Measurements from ENCODE around the gene SRRM1. TPM values are rescaled to one million over a fixed set of nuclear protein-coding genes. Genes with fewer than 3 reads are reported as not detected.

The SRRM1 gene
- total and polyA plus RNA-seq, 9 of the 15 experiments (the other 6 are each of a cell fraction or from before 2014, with no cell fraction given), result 54.5 to 268 (median 115) TPM

DNA sequence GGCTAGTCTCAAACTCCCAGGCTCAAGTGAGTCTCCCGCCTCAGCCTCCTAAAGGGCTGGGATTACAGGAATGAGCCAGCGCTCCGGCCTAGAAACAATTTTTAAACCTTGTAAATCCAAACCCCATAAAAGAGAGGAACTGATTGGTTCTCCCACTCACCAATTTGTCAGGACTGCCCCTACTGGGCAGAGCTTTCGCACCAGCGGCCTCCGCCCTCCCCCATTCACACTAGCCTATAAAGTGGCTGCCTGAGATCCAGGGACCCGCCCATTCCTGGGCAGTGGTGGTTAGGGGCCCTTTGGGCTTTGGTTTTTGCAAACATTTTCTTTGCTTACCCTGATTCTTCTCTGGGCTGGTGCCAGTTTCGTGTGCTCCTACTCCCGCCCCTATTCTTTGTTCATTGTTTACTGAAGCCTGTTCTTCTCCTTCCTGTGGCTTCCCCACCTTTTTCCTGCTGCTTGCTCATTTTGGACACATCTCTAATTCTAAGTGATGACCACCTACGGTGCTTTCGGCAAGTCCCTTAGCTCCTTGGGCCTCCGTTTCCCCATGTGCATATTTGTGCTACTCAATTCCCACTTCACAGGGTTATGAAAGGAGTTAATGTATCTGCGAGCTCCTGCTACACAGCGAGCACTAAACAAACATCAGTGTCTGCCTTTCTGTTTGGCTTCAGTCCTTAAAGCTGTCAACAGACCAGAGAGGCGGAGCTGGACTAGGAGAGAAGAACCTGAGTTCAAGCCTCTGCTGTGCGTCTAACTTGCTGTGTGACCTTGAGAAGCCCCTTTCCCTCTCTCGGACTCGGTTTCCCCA is 62.4 kb downstream of the SRRM1 start (continued):
- TF ChIP-seq, protein P1, sequence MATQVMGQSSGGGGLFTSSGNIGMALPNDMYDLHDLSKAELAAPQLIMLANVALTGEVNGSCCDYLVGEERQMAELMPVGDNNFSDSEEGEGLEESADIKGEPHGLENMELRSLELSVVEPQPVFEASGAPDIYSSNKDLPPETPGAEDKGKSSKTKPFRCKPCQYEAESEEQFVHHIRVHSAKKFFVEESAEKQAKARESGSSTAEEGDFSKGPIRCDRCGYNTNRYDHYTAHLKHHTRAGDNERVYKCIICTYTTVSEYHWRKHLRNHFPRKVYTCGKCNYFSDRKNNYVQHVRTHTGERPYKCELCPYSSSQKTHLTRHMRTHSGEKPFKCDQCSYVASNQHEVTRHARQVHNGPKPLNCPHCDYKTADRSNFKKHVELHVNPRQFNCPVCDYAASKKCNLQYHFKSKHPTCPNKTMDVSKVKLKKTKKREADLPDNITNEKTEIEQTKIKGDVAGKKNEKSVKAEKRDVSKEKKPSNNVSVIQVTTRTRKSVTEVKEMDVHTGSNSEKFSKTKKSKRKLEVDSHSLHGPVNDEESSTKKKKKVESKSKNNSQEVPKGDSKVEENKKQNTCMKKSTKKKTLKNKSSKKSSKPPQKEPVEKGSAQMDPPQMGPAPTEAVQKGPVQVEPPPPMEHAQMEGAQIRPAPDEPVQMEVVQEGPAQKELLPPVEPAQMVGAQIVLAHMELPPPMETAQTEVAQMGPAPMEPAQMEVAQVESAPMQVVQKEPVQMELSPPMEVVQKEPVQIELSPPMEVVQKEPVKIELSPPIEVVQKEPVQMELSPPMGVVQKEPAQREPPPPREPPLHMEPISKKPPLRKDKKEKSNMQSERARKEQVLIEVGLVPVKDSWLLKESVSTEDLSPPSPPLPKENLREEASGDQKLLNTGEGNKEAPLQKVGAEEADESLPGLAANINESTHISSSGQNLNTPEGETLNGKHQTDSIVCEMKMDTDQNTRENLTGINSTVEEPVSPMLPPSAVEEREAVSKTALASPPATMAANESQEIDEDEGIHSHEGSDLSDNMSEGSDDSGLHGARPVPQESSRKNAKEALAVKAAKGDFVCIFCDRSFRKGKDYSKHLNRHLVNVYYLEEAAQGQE (IDR thresholded peaks at IDR 0.05; ENCODE audit: borderline replicate concordance), result no peak
- TF ChIP-seq, protein P1 (CRISPR knock-in tag; IDR thresholded peaks at IDR 0.05; ENCODE audit: low read depth), result no peak
- TF ChIP-seq, protein P2, sequence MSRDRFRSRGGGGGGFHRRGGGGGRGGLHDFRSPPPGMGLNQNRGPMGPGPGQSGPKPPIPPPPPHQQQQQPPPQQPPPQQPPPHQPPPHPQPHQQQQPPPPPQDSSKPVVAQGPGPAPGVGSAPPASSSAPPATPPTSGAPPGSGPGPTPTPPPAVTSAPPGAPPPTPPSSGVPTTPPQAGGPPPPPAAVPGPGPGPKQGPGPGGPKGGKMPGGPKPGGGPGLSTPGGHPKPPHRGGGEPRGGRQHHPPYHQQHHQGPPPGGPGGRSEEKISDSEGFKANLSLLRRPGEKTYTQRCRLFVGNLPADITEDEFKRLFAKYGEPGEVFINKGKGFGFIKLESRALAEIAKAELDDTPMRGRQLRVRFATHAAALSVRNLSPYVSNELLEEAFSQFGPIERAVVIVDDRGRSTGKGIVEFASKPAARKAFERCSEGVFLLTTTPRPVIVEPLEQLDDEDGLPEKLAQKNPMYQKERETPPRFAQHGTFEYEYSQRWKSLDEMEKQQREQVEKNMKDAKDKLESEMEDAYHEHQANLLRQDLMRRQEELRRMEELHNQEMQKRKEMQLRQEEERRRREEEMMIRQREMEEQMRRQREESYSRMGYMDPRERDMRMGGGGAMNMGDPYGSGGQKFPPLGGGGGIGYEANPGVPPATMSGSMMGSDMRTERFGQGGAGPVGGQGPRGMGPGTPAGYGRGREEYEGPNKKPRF (IDR thresholded peaks at IDR 0.05; ENCODE audit: low read depth, low read length), result no peak
- TF ChIP-seq ZNF639 (CRISPR knock-in tag; conservative IDR thresholded peaks at IDR 0.05 in 1 of 2, IDR thresholded peaks at IDR 0.05 in 1 of 2) (peak in 1 of 2 experiments; percentile 21; a peak in 1 of 4 replicates), CREM (IDR thresholded peaks at IDR 0.05; ENCODE audit: low read depth) (peak; percentile 42), ZNF431 (CRISPR knock-in tag; IDR thresholded peaks at IDR 0.05) (no peak), LARP7 (IDR thresholded peaks at IDR 0.05) (no peak), ZNF699 (CRISPR knock-in tag; IDR thresholded peaks at IDR 0.05; ENCODE audit: insufficient replicate concordance) (no peak), ETV6 (IDR thresholded peaks at IDR 0.05; ENCODE audit: borderline replicate concordance in 1 of 2, low read depth in 2 of 2, low read length in 1 of 2) (no peak), ETV6 (CRISPR knock-in tag; IDR thresholded peaks at IDR 0.05; ENCODE audit: borderline replicate concordance) (no peak), KDM2B (CRISPR knock-in tag; IDR thresholded peaks at IDR 0.05) (no peak), ZBTB17 (CRISPR knock-in tag; IDR thresholded peaks at IDR 0.05) (no peak), PRPF4 (IDR thresholded peaks at IDR 0.05; ENCODE audit: insufficient read depth, low read depth, low read length, poor library complexity, severe bottlenecking) (no peak), ZNF347 (CRISPR knock-in tag; IDR thresholded peaks at IDR 0.05; ENCODE audit: low read depth) (no peak)
- TF ChIP-seq, protein P3, sequence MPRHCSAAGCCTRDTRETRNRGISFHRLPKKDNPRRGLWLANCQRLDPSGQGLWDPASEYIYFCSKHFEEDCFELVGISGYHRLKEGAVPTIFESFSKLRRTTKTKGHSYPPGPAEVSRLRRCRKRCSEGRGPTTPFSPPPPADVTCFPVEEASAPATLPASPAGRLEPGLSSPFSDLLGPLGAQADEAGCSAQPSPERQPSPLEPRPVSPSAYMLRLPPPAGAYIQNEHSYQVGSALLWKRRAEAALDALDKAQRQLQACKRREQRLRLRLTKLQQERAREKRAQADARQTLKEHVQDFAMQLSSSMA (CRISPR knock-in tag; IDR thresholded peaks at IDR 0.05), result no peak
